NCI-H146 (cell line): Measurements from ENCODE around the gene SKOR1.

ENCODE experiments used
- DNase-seq: peaks from one replicate; lab custom pipeline; 2025; lab: John Stamatoyannopoulos, UW

The SKOR1 gene

GRCh38 chr15:67832031-67832551 is 6.8 kb downstream of the SKOR1 start:
- peak; percentile 25 for DNase-seq

GRCh38 chr15:67832897-67833709 is 7.8 kb downstream of the SKOR1 start:
- DNase-seq = no peak

GRCh38 chr15:67833710-67834511 is 8.6 kb downstream of the SKOR1 start:
- no peak for DNase-seq

GRCh38 chr15:67834581-67835296 is 9.4 kb downstream of the SKOR1 start:
- no peak for DNase-seq

GRCh38 chr15:67835297-67836133 is 10.2 kb downstream of the SKOR1 start:
- no peak for DNase-seq

- DNase-seq = no peak
Measured at GRCh38 chr15:67836134-67836455, 10.8 kb downstream of the SKOR1 start.

- peak; percentile 10 for DNase-seq
Measured at GRCh38 chr15:67836477-67836876, 11.2 kb downstream of the SKOR1 start.

- no peak for DNase-seq
Measured at GRCh38 chr15:67836955-67837354, 11.6 kb downstream of the SKOR1 start.

GRCh38 chr15:67838789-67839332 is 13.6 kb downstream of the SKOR1 start:
- DNase-seq = peak; percentile 57

GRCh38 chr15:67839499-67839928 is 14.2 kb downstream of the SKOR1 start:
- DNase-seq = peak; percentile 56

- DNase-seq = peak; percentile 85
Measured at GRCh38 chr15:67839929-67840748, 14.8 kb downstream of the SKOR1 start, which contains the start of gene RNU6-1. RNU6-1 (minus strand) TSS chr15:67840045.

- DNase-seq = peak; percentile 38
Measured at GRCh38 chr15:67840749-67841512, 15.6 kb downstream of the SKOR1 start.

- no peak for DNase-seq
Measured at GRCh38 chr15:67841513-67841762, 16.1 kb downstream of the SKOR1 start.

- no peak for DNase-seq
Measured at GRCh38 chr15:67843092-67843501, 17.8 kb downstream of the SKOR1 start.

- no peak for DNase-seq
Measured at GRCh38 chr15:67843571-67844387, 18.5 kb downstream of the SKOR1 start.

- no peak for DNase-seq
Measured at GRCh38 chr15:67845974-67846373, 20.7 kb downstream of the SKOR1 start.

GRCh38 chr15:67849538-67849937 is 24.2 kb downstream of the SKOR1 start:
- DNase-seq = no peak

- DNase-seq = no peak
Measured at GRCh38 chr15:67850336-67850735, 25.0 kb downstream of the SKOR1 start.
